ENCODE measurements around the gene FOXP1. TPM values are rescaled to one million over a fixed set of nuclear protein-coding genes. Genes with fewer than 3 reads are reported as not detected.

FOXP1 gene
- total and polyA plus RNA-seq, 9 of the 15 experiments (the other 6 are each of a cell fraction or from before 2014, with no cell fraction given), result 7.7 to 34.5 (median 13.7) TPM

- Histone ChIP-seq H3K9me3 (replicated peaks; ENCODE audit: control insufficient read depth, insufficient read depth, low read depth, low read length) (no peaks in the 10 kb centered on the region), H3K9me1 (ENCODE audit: control insufficient read depth, insufficient read depth, low read length) (no peaks in the 10 kb centered on the region), H4K20me1 (replicated peaks; ENCODE audit: control insufficient read depth, insufficient read depth, low read length) (no peaks in the 10 kb centered on the region), H3K9ac (ENCODE audit: insufficient read depth in 1 of 2, low read depth in 2 of 2, low read length in 2 of 2) (peak overlapping the region in 1 of 2 experiments; percentile 28; a peak in 2 of 4 replicates), H3K4me3 (no peak overlapping the region), H3K27ac (ENCODE audit: extremely low read depth, low read depth, low read length) (no peak overlapping the region), H3K27me3 (ENCODE audit: control insufficient read depth in 2 of 2, insufficient read depth in 2 of 2, low read length in 2 of 2) (no peaks in the 10 kb centered on the region), H2AFZ (ENCODE audit: low read depth, low read length) (no peak overlapping the region), H3K36me3 (ENCODE audit: control insufficient read depth, insufficient read depth, low read length) (no peaks in the 10 kb centered on the region), H3K79me2 (ENCODE audit: control insufficient read depth, insufficient read depth, low read length) (no peaks in the 10 kb centered on the region), H3K4me2 (ENCODE audit: insufficient read depth, low read length) (no peak overlapping the region), H3K4me1 (replicated peaks in 1 of 2; ENCODE audit: control insufficient read depth in 2 of 2, insufficient read depth in 2 of 2, low read length in 2 of 2) (peaks cover 0 to 6% of the 10 kb centered on the region in 2 experiments; a peak in 2 of 5 replicates)
- CTCF ChIA-PET (ENCODE audit: low intra/inter-chr PET ratio), result no interaction called here
- intact Hi-C loops (cut with micrococcal nuclease) (no loop called here), in situ Hi-C loops (cut with MboI) (no loop called here)
- 85% methylated on average over 13 of the region's 15 CpGs for WGBS (ENCODE audit: insufficient coverage, low coverage, missing lambda C conversion rate)
- FAIRE-seq (no peak), ATAC-seq (no peak), DNase-seq (ENCODE audit: extremely low read depth in 1 of 4, low spot score in 3 of 4) (no peak)
- no TSS peak for BruUV-seq (replicated peaks)
- POLR2A ChIA-PET, result no interaction called here
- TF ChIP-seq NR1H2 (CRISPR knock-in tag; IDR thresholded peaks at IDR 0.05) (no peak), KDM5B (IDR thresholded peaks at IDR 0.05; ENCODE audit: insufficient replicate concordance, low read depth, low read length) (no peak), MTA1 (IDR thresholded peaks at IDR 0.05; ENCODE audit: borderline replicate concordance) (no peak), RAD51 (IDR thresholded peaks at IDR 0.05; ENCODE audit: borderline replicate concordance, low read depth) (no peak), ZNF408 (CRISPR knock-in tag; IDR thresholded peaks at IDR 0.05; ENCODE audit: low read depth) (no peak), PHB2 (IDR thresholded peaks at IDR 0.05; ENCODE audit: low read depth) (no peak)
- TF ChIP-seq, protein P1, sequence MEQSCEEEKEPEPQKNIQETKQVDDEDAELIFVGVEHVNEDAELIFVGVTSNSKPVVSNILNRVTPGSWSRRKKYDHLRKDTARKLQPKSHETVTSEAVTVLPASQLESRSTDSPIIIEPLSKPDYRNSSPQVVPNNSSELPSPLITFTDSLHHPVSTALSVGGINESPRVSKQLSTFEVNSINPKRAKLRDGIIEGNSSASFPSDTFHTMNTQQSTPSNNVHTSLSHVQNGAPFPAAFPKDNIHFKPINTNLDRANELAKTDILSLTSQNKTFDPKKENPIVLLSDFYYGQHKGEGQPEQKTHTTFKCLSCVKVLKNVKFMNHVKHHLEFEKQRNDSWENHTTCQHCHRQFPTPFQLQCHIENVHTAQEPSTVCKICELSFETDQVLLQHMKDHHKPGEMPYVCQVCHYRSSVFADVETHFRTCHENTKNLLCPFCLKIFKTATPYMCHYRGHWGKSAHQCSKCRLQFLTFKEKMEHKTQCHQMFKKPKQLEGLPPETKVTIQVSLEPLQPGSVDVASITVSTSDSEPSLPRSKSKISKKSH (CRISPR knock-in tag; IDR thresholded peaks at IDR 0.05), result no peak
Measured at GRCh38 chr3:71414189-71414927, 169.2 kb downstream of the FOXP1 start.
